Left hindlimb (tissue), 1 donor: ENCODE measurements around the gene PXYLP1.
"Not testable (repeated sequence)": the region's sequence is repeated elsewhere in the genome, so short reads cannot be mapped to it uniquely, and the experiment has no call there.

Experiments used
- DNase-seq: peaks from one replicate; pipeline ENCODE4 v3.0.0-alpha.2; 2018

Gene PXYLP1

GRCh38 chr3:141231101-141231951 lies at the start of gene PXYLP1:
TSS of gene PXYLP1 (plus strand) at chr3:141231825. CDS start at chr3:141260176, 28,351 bp downstream.
- peak; percentile 95 for DNase-seq

GRCh38 chr3:141183606-141184005 lies 48.0 kb upstream of the PXYLP1 start:
- DNase-seq = no peak

GRCh38 chr3:141184430-141184829 lies 47.2 kb upstream of the PXYLP1 start:
- no peak for DNase-seq

- DNase-seq = no peak
These were observed 40.4 kb upstream of the PXYLP1 start for GRCh38 chr3:141191097-141191749.

GRCh38 chr3:141192345-141192744 lies 39.3 kb upstream of the PXYLP1 start:
- DNase-seq = peak; percentile 97

GRCh38 chr3:141193066-141193830 lies 38.4 kb upstream of the PXYLP1 start:
- DNase-seq = no peak

- DNase-seq = no peak
These were observed 30.5 kb upstream of the PXYLP1 start for GRCh38 chr3:141201122-141201521.

- DNase-seq = no peak
These were observed 28.9 kb upstream of the PXYLP1 start for GRCh38 chr3:141202682-141203081.

GRCh38 chr3:141203866-141204265 lies 27.8 kb upstream of the PXYLP1 start:
- DNase-seq = no peak

- no peak for DNase-seq
These were observed 27.3 kb upstream of the PXYLP1 start for GRCh38 chr3:141204343-141204742.

GRCh38 chr3:141211306-141211705 lies 20.3 kb upstream of the PXYLP1 start:
- DNase-seq = not testable (repeated sequence)

- no peak for DNase-seq
These were observed 19.5 kb upstream of the PXYLP1 start for GRCh38 chr3:141212101-141212500.

- no peak for DNase-seq
These were observed 19.1 kb upstream of the PXYLP1 start for GRCh38 chr3:141212555-141212954.

- no peak for DNase-seq
These were observed 14.7 kb upstream of the PXYLP1 start for GRCh38 chr3:141216975-141217374.

GRCh38 chr3:141217389-141217788 lies 14.2 kb upstream of the PXYLP1 start:
- DNase-seq = no peak

GRCh38 chr3:141218162-141218835 lies 13.3 kb upstream of the PXYLP1 start:
- DNase-seq = no peak

GRCh38 chr3:141218926-141219325 lies 12.7 kb upstream of the PXYLP1 start:
- no peak for DNase-seq

- no peak for DNase-seq
These were observed 7.9 kb upstream of the PXYLP1 start for GRCh38 chr3:141223673-141224166.

- no peak for DNase-seq
These were observed 5.7 kb upstream of the PXYLP1 start for GRCh38 chr3:141225939-141226338.

GRCh38 chr3:141227216-141227615 lies 4.4 kb upstream of the PXYLP1 start:
- DNase-seq = no peak

GRCh38 chr3:141227752-141228151 lies 3.9 kb upstream of the PXYLP1 start:
- no peak for DNase-seq

GRCh38 chr3:141228395-141228794 lies 3.2 kb upstream of the PXYLP1 start:
- DNase-seq = no peak

GRCh38 chr3:141229132-141229531 lies 2.5 kb upstream of the PXYLP1 start:
- no peak for DNase-seq
